Heart right ventricle (tissue), 16 donors: ENCODE results near the gene EPN3. TPM values are rescaled to one million over a fixed set of nuclear protein-coding genes. Genes with fewer than 3 reads are reported as not detected.

Source experiments
- ATAC-seq, 8 donors: fragments of 200-7000 bp; cut with Tn5 transposase; one replicate each; pipeline ENCODE4 v1.9.1; 2020; ENCODE audit warnings: mild to moderate bottlenecking in 8 of 8, moderate library complexity in 8 of 8, moderate number of reproducible peaks in 1 of 8
- DNase-seq, 2 donors: peaks; one replicate each; pipeline ENCODE4 v3.0.0-alpha.2; 2020
- H3K27ac ChIP-seq, 10 donors: fragments of 200-600 bp; sonication (generic) in 2 of 10; one replicate each; pipeline versions ENCODE4 v1.5.0 to v1.8.0; 2020 to 2022; ENCODE audit warnings: mild to moderate bottlenecking in 3 of 10
- H3K27me3 ChIP-seq, 7 donors: fragments of 200-600 bp; one replicate each; pipeline ENCODE4 v1.8.0; 2021 to 2022; ENCODE audit warnings: mild to moderate bottlenecking in 2 of 7
- H3K36me3 ChIP-seq, 9 donors: fragments of 200-600 bp; sonication (generic) in 1 of 9; one replicate each; pipeline versions ENCODE4 v1.5.0 to v1.8.0; 2020 to 2022; ENCODE audit warnings: mild to moderate bottlenecking in 2 of 9
- H3K4me1 ChIP-seq, 9 donors: fragments of 200-600 bp; sonication (generic) in 1 of 9; one replicate each; pipeline versions ENCODE4 v1.5.0 to v1.8.0; 2020 to 2022; ENCODE audit warnings: mild to moderate bottlenecking in 4 of 9
- H3K4me3 ChIP-seq, 10 donors: fragments of 200-600 bp; sonication (generic) in 2 of 10; one replicate each; pipeline versions ENCODE4 v1.5.0 to v1.8.0; 2020 to 2022; ENCODE audit warnings: mild to moderate bottlenecking in 7 of 10, moderate library complexity in 2 of 10
- H3K9me3 ChIP-seq, 11 donors: fragments of 200-600 bp in 10 of 11; sonication (generic) in 2 of 11; one replicate each; pipeline versions ENCODE4 v1.5.0 to v1.8.0; 2013 to 2022; ENCODE audit warnings: mild to moderate bottlenecking in 2 of 11, control low read depth in 1 of 11, moderate library complexity in 1 of 11
- CTCF ChIP-seq, 9 donors: fragments of 200-600 bp; sonication (generic) in 2 of 9; IDR thresholded peaks; one replicate each; pipeline versions ENCODE4 v1.5.0 to v1.8.0; 2021 to 2022; ENCODE audit warnings: antibody characterized with exemption in 9 of 9, mild to moderate bottlenecking in 5 of 9, moderate library complexity in 1 of 9
- WGBS, 2 donors: extraction: QIAGEN DNeasy Blood & Tissue Kit; methylation state at CpG; one replicate each; pipeline ENCODE4 v1.1.7; 2013; ENCODE audit warnings: inconsistent platforms in 1 of 2; 5-methylcytosine and 5-hydroxymethylcytosine counted together
- intact Hi-C, 10 donors: fragments of 100-400 bp; cut with DNase I; formaldehyde crosslinking; loops; one replicate each; pipeline versions ENCODE4 v1.11.1 to v1.14.2; 2022
- polyA plus RNA-seq, 2 donors: library from polyadenylated mRNA; stranded (reverse); fragments of 200-250 nt; gene quantifications; one replicate each; pipeline ENCODE4 v1.2.3, GENCODE V29; 2013
- total RNA-seq, 10 donors: library from RNA; stranded (reverse); fragmentation: NEBNext Ultra II Directional in 3 of 10; extraction: Animal tissue kit (Norgen Biotek cat#: 25700) in 3 of 10; gene quantifications; one replicate each; pipeline versions ENCODE4 v1.2.1 to v1.2.4, GENCODE V29; 2021 to 2023
- donor health status: Arrhythmogenic right ventricular cardiomyopathy.
- donor health status: ischemic (EF 13 %, LVEDD 7.1; RV severe dilation, severe dysfunction).
- donor health status: healthy with polysubstance abuse.
- donor health status: DM: no; HTN: yes; CAD: no.
- donor health status: DM: no; HTN: no; CAD: no.
- donor health status: ischemic (EF 25% LVEDD 6.9; RV normal size, moderate dysfunction).
- donor health status: ischemic (EF 25% LVEDD 5.7; RV mildly dilated, moderate dysfunction).
- donor health status: healthy.
- donor health status: DM: yes; HTN: yes; CAD: no.
- donor health status: Ischemic cardiomyopathy.
- donor health status: ischemic (EF 35%, LVEDD 5.7; RV mildly dilated, moderate dysfunction).
- donor health status: nonischemic (EF 11% LVEDD 7.7; RV severe dilation, severe dysfunction).
- donor health status: DM: yes; HTN: yes; CAD: no.
- donor health status: PGD.
- donor health status: ischemic (EF 29% LVEDD 5.4; RV normal size, mild dysfunction).
- donor health status: nonischemic (EF 23%, LVEDD 6.1; RV moderate dilation, normal function).

EPN3 gene
- total and polyA plus RNA-seq, 12 donors: 3.0 to 21.5 (median 10.1) TPM

- TF ChIP-seq CTCF (IDR thresholded peaks at IDR 0.05): no peak
- Histone ChIP-seq H3K27ac (no peak overlapping the region), H3K4me1 (no peaks in the 10 kb centered on the region), H3K9me3 (no peaks in the 10 kb centered on the region), H3K27me3 (no peaks in the 10 kb centered on the region), H3K36me3 (no peaks in the 10 kb centered on the region), H3K4me3 (no peak overlapping the region)
- intact Hi-C loops: no loop called here
- ATAC-seq (no peak), DNase-seq (no peak)
These were observed 33.3 kb upstream of the EPN3 start for GRCh38 chr17:50499270-50499669.

- WGBS, 2 donors: 95 to 98% methylated on average over 2 of the region's 2 CpGs
- TF ChIP-seq CTCF (IDR thresholded peaks at IDR 0.05): no peak
- no peak for ATAC-seq
These were observed 32.8 kb upstream of the EPN3 start for GRCh38 chr17:50499721-50500120.

GRCh38 chr17:50501054-50501453, 31.5 kb upstream of the EPN3 start:
- Histone ChIP-seq H3K36me3 (no peaks in the 10 kb centered on the region), H3K27me3 (no peaks in the 10 kb centered on the region), H3K9me3 (no peaks in the 10 kb centered on the region), H3K27ac (no peak overlapping the region), H3K4me1 (no peaks in the 10 kb centered on the region), H3K4me3 (no peak overlapping the region)
- TF ChIP-seq CTCF (IDR thresholded peaks at IDR 0.05): peak in 8 of 9 donors; percentile 12 to 52 (median 34)
- 34 to 35% methylated on average over 5 of the region's 5 CpGs for WGBS, 2 donors
- DNase-seq: no peak
- ATAC-seq: no peak
- intact Hi-C loops: no loop called here

More at GRCh38 chr17:50499721-50500120, 32.8 kb upstream of the EPN3 start:
- H3K4me1 ChIP-seq: no peaks in the 10 kb centered on the region
- no peak overlapping the region for H3K4me3 ChIP-seq
- intact Hi-C loops: no loop called here
- no peak overlapping the region for H3K27ac ChIP-seq
- no peaks in the 10 kb centered on the region for H3K27me3 ChIP-seq
- no peaks in the 10 kb centered on the region for H3K36me3 ChIP-seq
- no peaks in the 10 kb centered on the region for H3K9me3 ChIP-seq
- no peak for DNase-seq

- no peaks in the 10 kb centered on the region for H3K9me3 ChIP-seq
- no peak for ATAC-seq
- no peak for TF ChIP-seq CTCF (IDR thresholded peaks at IDR 0.05)
- DNase-seq: no peak
- no peaks in the 10 kb centered on the region for H3K27me3 ChIP-seq
- 88 to 91% methylated on average over 9 of the region's 9 CpGs for WGBS, 2 donors
- peaks cover 0 to under 1% (median 0%) of the 10 kb centered on the region in 9 donors for H3K4me1 ChIP-seq
- no peak overlapping the region for H3K27ac ChIP-seq
- no peak overlapping the region for H3K4me3 ChIP-seq
- intact Hi-C loops: no loop called here
- H3K36me3 ChIP-seq: no peaks in the 10 kb centered on the region
These were observed 30.1 kb upstream of the EPN3 start for GRCh38 chr17:50502301-50502990.
